Large intestine (tissue), 3 donors: ENCODE measurements around the gene NR2E3. TPM values are rescaled to one million over a fixed set of nuclear protein-coding genes. Genes with fewer than 3 reads are reported as not detected.
A peak's percentile ranks its signal among the peaks of the same experiment; 100 is the strongest.

Experiments used
- DNase-seq, 2 donors: peaks; one replicate each; pipeline versions ENCODE4 v3.0.0 to v3.0.0-alpha.2; 2013
- H3K27ac ChIP-seq: one replicate; pipeline ENCODE4 v1.5.1; 2013; ENCODE audit warnings: low read length
- H3K27me3 ChIP-seq: 2 replicates; pipeline ENCODE4 v1.6.1; 2013; ENCODE audit warnings: low read length; ENCODE audit not compliant: control insufficient read depth, insufficient read depth
- H3K36me3 ChIP-seq: 2 replicates; pipeline ENCODE4 v1.6.1; 2013; ENCODE audit warnings: low read length; ENCODE audit not compliant: control insufficient read depth, insufficient read depth
- H3K4me1 ChIP-seq: one replicate; pipeline ENCODE4 v1.6.1; 2013; ENCODE audit warnings: low read length; ENCODE audit not compliant: control insufficient read depth, insufficient read depth
- H3K4me3 ChIP-seq: one replicate; pipeline ENCODE4 v1.5.1; 2013; ENCODE audit warnings: low read length
- H3K9me3 ChIP-seq: one replicate; pipeline ENCODE4 v1.6.1; 2013; ENCODE audit warnings: mild to moderate bottlenecking, low read depth, low read length, moderate library complexity; ENCODE audit not compliant: control insufficient read depth
- WGBS: methylation state at CpG from one replicate; pipeline ENCODE4 v1.1.5; 2013; ENCODE audit warnings: low lambda C conversion rate; ENCODE audit not compliant: insufficient coverage; 5-methylcytosine and 5-hydroxymethylcytosine counted together
- polyA plus RNA-seq: library from polyadenylated mRNA; unstranded; fragments of 120-200 nt; gene quantifications from one replicate; pipeline ENCODE4 v1.2.1, GENCODE V29; 2013

NR2E3 gene
- polyA plus RNA-seq, 1 donor = 0.54 TPM

DNA sequence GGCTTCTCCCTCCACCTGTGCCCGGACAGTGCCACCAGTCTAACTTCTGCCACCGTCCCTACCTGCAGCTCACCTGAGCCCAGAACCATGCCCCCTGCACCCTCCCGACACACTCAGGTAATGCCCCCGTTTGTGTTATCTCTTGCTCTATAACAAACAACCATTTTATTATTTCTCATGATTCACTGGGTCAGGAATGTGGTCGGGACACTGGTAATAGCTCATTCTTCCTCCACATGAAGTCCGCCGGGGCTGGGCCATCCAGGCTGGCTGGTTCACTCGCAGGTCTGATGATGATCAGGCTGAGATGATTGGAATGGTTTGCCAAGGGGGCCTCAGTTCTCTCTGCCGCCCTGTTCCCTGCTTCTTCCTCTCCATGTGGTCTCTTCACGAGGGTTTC lies 20.3 kb upstream of the NR2E3 start:
- 17% methylated on average over 1 of the region's 10 CpGs for WGBS
- Histone ChIP-seq H3K4me3 (no peak overlapping the region), H3K4me1 (peaks cover 34% of the 10 kb centered on the region), H3K9me3 (no peaks in the 10 kb centered on the region), H3K36me3 (no peaks in the 10 kb centered on the region), H3K27me3 (no peaks in the 10 kb centered on the region), H3K27ac (peak overlapping the region; percentile 88)
- DNase-seq = peak; percentile 64 to 87

- Histone ChIP-seq H3K27ac (no peak overlapping the region), H3K36me3 (no peaks in the 10 kb centered on the region), H3K4me3 (no peak overlapping the region), H3K4me1 (peaks cover 34% of the 10 kb centered on the region), H3K27me3 (no peaks in the 10 kb centered on the region), H3K9me3 (no peaks in the 10 kb centered on the region)
- DNase-seq = no peak
- WGBS = no CpG with 5 or more reads among the region's 7 CpGs
These were observed 18.4 kb upstream of the NR2E3 start for GRCh38 chr15:71791975-71792374.

- H3K4me3 ChIP-seq = no peak overlapping the region
- WGBS = no CpG with 5 or more reads among the region's 2 CpGs
- DNase-seq = peak in 1 of 2 donors; percentile 56
These were observed 17.8 kb upstream of the NR2E3 start for GRCh38 chr15:71792521-71792920.

DNA sequence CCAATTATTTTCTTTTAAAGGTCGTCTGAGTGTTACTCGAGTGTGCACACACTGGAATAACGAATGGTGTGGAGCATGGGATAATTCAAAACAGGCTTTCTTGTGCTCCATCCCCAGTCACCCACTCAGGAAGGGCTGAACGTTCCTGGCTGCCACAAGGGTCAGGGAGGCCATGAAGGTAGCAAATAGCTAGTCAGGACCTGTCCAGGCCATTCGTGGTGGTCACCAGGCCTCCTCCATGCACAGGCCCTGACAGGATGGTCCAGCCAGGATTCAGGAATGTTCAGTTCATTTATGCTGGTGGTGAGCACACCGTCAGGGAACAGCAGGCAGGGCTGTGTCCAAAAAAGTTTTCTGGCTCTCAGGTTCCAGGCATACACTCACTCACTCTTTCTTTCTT lies 11.7 kb upstream of the NR2E3 start:
- Histone ChIP-seq H3K27ac (no peak overlapping the region), H3K27me3 (no peaks in the 10 kb centered on the region), H3K4me3 (no peak overlapping the region), H3K4me1 (peaks cover 3% of the 10 kb centered on the region), H3K36me3 (no peaks in the 10 kb centered on the region), H3K9me3 (no peaks in the 10 kb centered on the region)
- no peak for DNase-seq
- 100% methylated on average over 1 of the region's 6 CpGs for WGBS

More at GRCh38 chr15:71792521-71792920, 17.8 kb upstream of the NR2E3 start:
- H3K9me3 ChIP-seq = no peaks in the 10 kb centered on the region
- H3K4me1 ChIP-seq = peaks cover 34% of the 10 kb centered on the region
- H3K27me3 ChIP-seq = no peaks in the 10 kb centered on the region
- no peak overlapping the region for H3K27ac ChIP-seq
- H3K36me3 ChIP-seq = no peaks in the 10 kb centered on the region

DNA sequence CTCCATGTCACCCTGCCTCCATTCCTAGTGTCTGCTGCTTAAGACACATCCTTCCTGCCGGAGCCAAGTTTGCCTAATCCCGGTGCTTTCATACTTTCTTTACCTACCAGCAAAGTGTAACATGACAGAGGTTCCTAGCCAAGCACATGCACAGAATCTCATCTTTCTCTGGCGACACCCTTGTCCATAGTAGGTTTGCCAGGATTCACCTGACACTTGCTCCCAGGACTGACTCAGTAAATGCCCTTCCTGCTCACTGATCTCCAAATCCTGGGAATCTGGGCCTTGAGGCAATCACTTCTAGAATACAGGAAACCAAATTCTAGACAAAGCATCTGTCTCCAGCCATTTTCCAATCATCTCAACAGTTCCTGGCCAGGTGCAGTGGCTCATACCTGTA lies 10.2 kb upstream of the NR2E3 start:
- Histone ChIP-seq H3K4me1 (peaks cover 3% of the 10 kb centered on the region), H3K4me3 (no peak overlapping the region), H3K27ac (no peak overlapping the region), H3K27me3 (no peaks in the 10 kb centered on the region), H3K9me3 (no peaks in the 10 kb centered on the region), H3K36me3 (no peaks in the 10 kb centered on the region)
- no CpG with 5 or more reads among the region's 3 CpGs for WGBS
- DNase-seq = no peak

DNA sequence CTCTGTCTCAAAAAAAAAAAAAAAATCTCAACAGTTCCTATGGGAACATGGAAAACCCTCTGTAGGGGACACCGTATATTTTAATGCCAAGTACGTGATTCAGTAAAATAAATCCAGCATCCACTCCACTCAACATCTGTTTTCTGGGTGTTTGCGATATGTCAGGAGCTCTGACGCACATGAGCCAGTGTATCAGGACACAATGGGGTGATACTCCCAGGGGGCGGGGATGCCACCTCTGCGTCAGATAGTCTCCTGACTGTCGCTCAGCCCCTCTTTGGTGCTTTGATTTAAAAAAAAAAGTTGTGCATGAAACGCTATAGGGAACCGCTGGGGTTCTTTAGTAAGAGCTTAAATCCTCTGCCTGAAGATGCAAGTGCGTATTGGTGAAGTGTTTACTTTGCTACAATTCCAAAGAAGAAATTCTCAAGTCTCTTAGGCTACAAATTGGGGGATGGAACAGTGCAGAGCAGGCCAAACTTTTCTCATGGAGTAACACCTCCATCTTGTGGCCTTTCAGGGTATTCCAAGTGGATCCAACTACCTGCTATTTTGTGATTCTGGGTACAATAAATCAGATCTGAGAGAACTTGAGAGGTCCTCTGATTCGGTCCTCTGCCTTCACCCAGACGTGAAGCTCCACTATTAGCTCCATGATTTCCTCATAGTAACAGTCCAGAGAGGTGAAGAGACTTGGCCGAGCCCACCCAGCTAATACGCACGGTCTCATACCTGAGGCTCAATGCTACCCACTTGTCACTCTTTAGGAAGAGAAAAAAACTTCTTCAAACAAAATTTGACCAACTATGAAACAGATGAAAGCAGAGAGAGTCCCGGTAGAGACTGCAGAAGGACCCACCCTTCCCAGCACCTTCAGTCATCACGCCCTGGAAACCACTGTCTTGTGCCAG lies 9.3 kb upstream of the NR2E3 start:
- 93% methylated on average over 3 of the region's 17 CpGs for WGBS
- Histone ChIP-seq H3K4me3 (no peak overlapping the region), H3K27me3 (no peaks in the 10 kb centered on the region), H3K4me1 (peaks cover 3% of the 10 kb centered on the region), H3K27ac (no peak overlapping the region), H3K36me3 (no peaks in the 10 kb centered on the region), H3K9me3 (no peaks in the 10 kb centered on the region)
- DNase-seq = peak; percentile 44 to 61

DNA sequence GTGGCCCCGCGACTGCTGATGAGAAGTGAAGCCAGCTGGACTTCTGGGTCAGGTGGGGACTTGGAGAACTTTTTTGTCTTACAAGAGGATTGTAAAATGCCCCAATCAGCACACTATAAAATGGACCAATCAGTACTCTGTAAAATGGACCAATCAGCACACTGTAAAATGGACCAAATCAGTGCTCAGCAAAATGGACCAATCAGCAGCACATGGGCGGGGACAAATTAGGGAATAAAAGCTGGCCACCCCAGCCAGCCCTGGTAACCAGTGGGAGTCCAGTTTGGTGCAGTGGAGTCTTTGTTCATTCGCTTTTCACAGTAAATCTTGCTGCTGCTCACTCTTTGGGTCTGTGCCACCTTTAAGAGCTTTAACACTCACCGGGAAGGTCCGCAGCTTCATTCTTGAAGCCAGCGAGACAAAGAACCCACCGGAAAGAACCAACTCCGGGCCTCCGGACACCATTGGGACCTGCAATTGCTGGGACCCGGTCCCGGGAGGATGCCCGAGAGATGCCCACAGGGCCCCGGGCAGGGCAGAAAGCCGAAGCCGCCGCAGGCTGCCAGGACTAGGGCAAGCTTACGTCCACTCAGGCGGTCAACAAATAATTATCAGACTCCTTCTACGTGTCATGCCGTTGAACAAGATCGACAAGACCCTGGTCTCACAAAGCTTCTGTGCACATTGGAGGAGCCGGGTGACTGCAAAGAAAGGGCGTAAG lies 8.3 kb upstream of the NR2E3 start:
- H3K27me3 ChIP-seq = no peaks in the 10 kb centered on the region
- H3K4me3 ChIP-seq = no peak overlapping the region
- H3K4me1 ChIP-seq = peaks cover 7% of the 10 kb centered on the region
- H3K9me3 ChIP-seq = no peaks in the 10 kb centered on the region
- no peak overlapping the region for H3K27ac ChIP-seq
- WGBS = 92% methylated on average over 2 of the region's 24 CpGs
- H3K36me3 ChIP-seq = no peaks in the 10 kb centered on the region
- no peak for DNase-seq

DNA sequence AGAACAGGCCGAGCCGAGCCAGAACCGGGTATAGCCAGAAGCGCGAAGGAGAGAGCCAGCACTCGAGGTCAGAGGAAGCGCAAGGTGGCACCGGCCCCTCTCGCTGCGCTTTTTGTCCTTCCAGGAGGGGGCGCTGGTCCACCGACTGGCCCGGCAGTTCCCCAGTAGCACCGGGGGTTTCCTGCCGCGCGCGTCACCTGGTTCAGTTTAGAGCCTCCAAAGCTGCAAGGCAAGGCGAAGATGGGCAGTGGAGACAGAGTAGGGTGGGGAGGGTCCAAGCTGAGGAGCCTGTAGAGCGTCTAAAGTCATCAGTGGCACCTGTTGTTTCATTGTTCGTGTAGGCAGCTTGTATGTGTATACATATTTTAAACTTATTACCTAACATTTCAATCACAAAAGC lies 7.6 kb upstream of the NR2E3 start:
- H3K36me3 ChIP-seq = no peaks in the 10 kb centered on the region
- H3K27me3 ChIP-seq = no peaks in the 10 kb centered on the region
- peaks cover 7% of the 10 kb centered on the region for H3K4me1 ChIP-seq
- no peaks in the 10 kb centered on the region for H3K9me3 ChIP-seq
- no CpG with 5 or more reads among the region's 21 CpGs for WGBS
- H3K27ac ChIP-seq = no peak overlapping the region
- DNase-seq = no peak
- no peak overlapping the region for H3K4me3 ChIP-seq

DNA sequence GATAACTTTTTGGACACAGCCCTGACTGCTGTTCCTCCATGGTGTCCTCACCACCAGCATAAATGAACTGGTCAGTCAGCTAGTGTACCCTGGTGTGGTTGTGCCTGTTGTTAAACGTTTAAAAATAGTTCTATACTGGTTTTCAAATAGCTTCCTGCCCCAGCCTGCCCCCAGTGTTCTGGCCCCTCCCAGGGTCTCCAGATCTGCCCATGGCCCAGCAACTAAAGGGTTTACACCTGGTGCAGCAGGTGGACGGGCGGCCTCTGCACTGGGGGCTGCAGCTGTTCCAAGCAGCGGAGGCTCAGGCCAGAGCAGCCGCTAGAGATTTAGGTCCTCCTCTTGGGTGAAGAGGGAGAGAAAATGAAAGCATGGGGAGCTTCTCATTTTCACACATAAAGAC lies 6.1 kb upstream of the NR2E3 start:
- no CpG with 5 or more reads among the region's 5 CpGs for WGBS
- DNase-seq = no peak
- peaks cover 7% of the 10 kb centered on the region for H3K4me1 ChIP-seq
- H3K9me3 ChIP-seq = no peaks in the 10 kb centered on the region
- H3K27me3 ChIP-seq = no peaks in the 10 kb centered on the region
- H3K4me3 ChIP-seq = no peak overlapping the region
- no peaks in the 10 kb centered on the region for H3K36me3 ChIP-seq
- H3K27ac ChIP-seq = no peak overlapping the region

DNA sequence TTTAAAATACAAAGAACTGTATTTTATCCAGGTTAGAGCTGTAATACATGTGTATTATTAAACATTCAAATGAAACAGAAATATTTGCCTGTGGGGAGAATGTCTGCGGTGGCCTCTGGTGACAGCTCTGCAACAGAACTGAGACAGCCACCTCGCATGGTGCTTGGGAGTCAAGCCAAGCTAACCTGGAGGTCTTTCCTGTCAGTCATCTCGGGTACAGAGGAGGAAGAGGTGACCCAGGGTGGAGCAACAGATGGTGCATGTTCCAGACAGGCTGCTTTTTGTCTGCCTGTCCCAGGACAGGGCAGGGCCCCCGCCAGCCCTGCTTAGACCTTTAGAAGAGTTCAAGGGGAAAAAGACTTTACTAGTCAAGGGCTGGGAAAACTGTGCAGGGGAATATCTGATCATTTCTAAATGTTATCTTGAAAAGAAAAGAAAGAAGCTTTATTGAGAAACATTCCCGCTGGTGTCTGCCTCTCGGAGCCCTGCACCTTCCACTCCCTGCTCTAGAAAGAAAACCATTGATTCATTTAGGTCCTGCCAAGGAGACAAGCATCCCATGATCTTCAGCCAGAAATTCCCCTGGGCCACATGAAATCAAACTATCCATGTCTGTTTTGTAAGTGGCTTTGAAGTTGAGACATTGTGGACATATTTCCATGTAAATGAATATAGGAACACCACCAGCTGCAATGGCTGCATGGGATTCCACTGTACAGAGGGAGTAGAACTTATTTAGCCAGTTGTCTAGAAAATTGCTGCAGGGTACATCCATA lies 5.5 kb upstream of the NR2E3 start:
- Histone ChIP-seq H3K36me3 (no peaks in the 10 kb centered on the region), H3K27ac (no peak overlapping the region), H3K4me3 (no peak overlapping the region), H3K9me3 (no peaks in the 10 kb centered on the region), H3K27me3 (no peaks in the 10 kb centered on the region), H3K4me1 (peaks cover 7% of the 10 kb centered on the region)
- DNase-seq = no peak
- 80% methylated on average over 2 of the region's 6 CpGs for WGBS
